Osteoblast (primary cell): ENCODE measurements around the gene NEK2. TPM values are rescaled to one million over a fixed set of nuclear protein-coding genes. Genes with fewer than 3 reads are reported as not detected.
A peak's percentile ranks its signal among the peaks of the same experiment; 100 is the strongest.

Experiments used
- DNase-seq: peaks from one replicate; pipeline ENCODE4 v3.0.0; 2011; ENCODE audit warnings: low spot score, mixed read lengths; ENCODE audit not compliant: insufficient read length; ENCODE audit errors: missing footprints
- H2AFZ ChIP-seq: 2 replicates; pipeline ENCODE4 v1.6.0; 2011; ENCODE audit warnings: mild to moderate bottlenecking, low read length
- H3K27ac ChIP-seq: 2 replicates; pipeline ENCODE4 v1.5.1; 2011; ENCODE audit warnings: mild to moderate bottlenecking, low read depth, low read length, moderate library complexity
- H3K27me3 ChIP-seq: 2 replicates; pipeline ENCODE4 v1.6.0; 2012; ENCODE audit warnings: mild to moderate bottlenecking, control low read depth, inconsistent platforms, low read length, moderate library complexity; ENCODE audit not compliant: insufficient read depth
- H3K36me3 ChIP-seq: 2 replicates; pipeline ENCODE4 v1.5.1; 2011; ENCODE audit warnings: mild to moderate bottlenecking, low read length, control low read depth, moderate library complexity; ENCODE audit not compliant: insufficient read depth
- H3K4me1 ChIP-seq: 2 replicates; pipeline ENCODE4 v1.5.1; 2011; ENCODE audit warnings: mild to moderate bottlenecking, low read length, control low read depth, moderate library complexity; ENCODE audit not compliant: insufficient read depth
- H3K4me2 ChIP-seq: 2 replicates; pipeline ENCODE4 v1.6.0; 2011; ENCODE audit warnings: mild to moderate bottlenecking, low read length; ENCODE audit not compliant: insufficient read depth
- H3K4me3 ChIP-seq: fragments of 200-600 bp; sonication (generic); 3 replicates; pipeline ENCODE4 v1.5.1; 2012; ENCODE audit warnings: mild to moderate bottlenecking, low read length, inconsistent platforms; ENCODE audit not compliant: insufficient read depth
- H3K79me2 ChIP-seq: 2 replicates; pipeline ENCODE4 v1.6.0; 2012; ENCODE audit warnings: mild to moderate bottlenecking, low read length, control low read depth, inconsistent platforms; ENCODE audit not compliant: insufficient read depth
- H3K9me3 ChIP-seq: 2 replicates; pipeline ENCODE4 v1.5.1; 2011; ENCODE audit warnings: low read depth, low read length, control low read depth
- H4K20me1 ChIP-seq: 2 replicates; pipeline ENCODE4 v1.6.0; 2012; ENCODE audit warnings: mild to moderate bottlenecking, low read length, control low read depth; ENCODE audit not compliant: insufficient read depth
- total RNA-seq: library from RNA; depleted of rRNA; stranded (reverse); fragments of >200 nt; gene quantifications from 2 replicates; pipeline ENCODE4 v1.2.3, GENCODE V29; 2012
- TF ChIP-seq, protein P1 (sequence below): IDR thresholded peaks from 2 replicates; pipeline ENCODE4 v1.5.1; 2011; ENCODE audit warnings: mild to moderate bottlenecking, low read depth, low read length, moderate library complexity; ENCODE audit errors: extremely low read depth

The NEK2 gene
- total RNA-seq, 1 donor: 1.4 TPM

DNA sequence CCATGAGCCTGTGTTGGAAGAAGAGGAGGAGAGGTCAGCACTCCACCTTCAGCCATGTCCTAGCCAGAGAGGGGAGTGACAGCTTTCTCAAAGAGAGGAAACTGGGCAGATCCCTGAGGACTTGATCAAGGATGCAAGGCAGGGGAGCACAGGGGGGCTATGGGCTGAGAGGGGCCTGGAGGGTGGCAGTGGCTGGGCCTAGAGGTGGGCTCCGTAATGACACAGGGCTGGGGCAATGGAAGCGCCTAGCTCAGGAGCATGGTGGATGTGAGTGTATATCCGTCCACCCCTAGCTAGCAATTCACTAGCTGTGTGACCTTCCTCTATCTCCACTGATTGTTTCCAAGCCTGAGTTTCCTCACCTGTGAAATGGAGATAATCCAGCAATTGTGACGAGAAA lies 32.6 kb downstream of the NEK2 start:
- TF ChIP-seq, protein P1, sequence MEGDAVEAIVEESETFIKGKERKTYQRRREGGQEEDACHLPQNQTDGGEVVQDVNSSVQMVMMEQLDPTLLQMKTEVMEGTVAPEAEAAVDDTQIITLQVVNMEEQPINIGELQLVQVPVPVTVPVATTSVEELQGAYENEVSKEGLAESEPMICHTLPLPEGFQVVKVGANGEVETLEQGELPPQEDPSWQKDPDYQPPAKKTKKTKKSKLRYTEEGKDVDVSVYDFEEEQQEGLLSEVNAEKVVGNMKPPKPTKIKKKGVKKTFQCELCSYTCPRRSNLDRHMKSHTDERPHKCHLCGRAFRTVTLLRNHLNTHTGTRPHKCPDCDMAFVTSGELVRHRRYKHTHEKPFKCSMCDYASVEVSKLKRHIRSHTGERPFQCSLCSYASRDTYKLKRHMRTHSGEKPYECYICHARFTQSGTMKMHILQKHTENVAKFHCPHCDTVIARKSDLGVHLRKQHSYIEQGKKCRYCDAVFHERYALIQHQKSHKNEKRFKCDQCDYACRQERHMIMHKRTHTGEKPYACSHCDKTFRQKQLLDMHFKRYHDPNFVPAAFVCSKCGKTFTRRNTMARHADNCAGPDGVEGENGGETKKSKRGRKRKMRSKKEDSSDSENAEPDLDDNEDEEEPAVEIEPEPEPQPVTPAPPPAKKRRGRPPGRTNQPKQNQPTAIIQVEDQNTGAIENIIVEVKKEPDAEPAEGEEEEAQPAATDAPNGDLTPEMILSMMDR: no peak
- Histone ChIP-seq H2AFZ (no peak overlapping the region), H3K4me2 (no peak overlapping the region)

DNA sequence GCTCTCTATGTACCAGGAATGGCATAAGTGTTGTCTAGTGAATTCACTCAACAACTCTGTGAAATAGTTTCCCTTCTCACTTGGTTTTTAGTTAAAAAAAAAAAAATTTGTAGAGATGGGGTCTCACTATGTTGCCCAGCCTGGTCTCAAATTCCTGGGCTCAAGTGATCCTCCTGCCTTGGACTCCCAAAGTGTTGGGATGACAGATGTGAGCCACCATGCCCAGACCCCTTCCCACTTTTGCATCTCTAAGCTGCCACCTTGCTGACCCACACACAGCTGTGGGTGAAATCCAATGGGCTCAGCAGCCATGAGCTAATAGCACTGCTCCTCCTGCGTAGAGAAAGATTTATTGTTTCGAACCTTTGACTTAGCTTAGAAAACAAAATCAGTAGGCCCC lies 33.5 kb downstream of the NEK2 start:
- H3K4me3 ChIP-seq: no peak overlapping the region
- H3K36me3 ChIP-seq: no peaks in the 10 kb centered on the region
- DNase-seq: no peak
- H3K27ac ChIP-seq: no peak overlapping the region
- H3K4me1 ChIP-seq: peaks cover 24% of the 10 kb centered on the region
- TF ChIP-seq, protein P1: no peak
- no peak overlapping the region for H2AFZ ChIP-seq
- no peaks in the 10 kb centered on the region for H3K9me3 ChIP-seq
- H3K79me2 ChIP-seq: no peaks in the 10 kb centered on the region
- no peaks in the 10 kb centered on the region for H4K20me1 ChIP-seq
- H3K27me3 ChIP-seq: no peaks in the 10 kb centered on the region
- no peak overlapping the region for H3K4me2 ChIP-seq

More for the DNA sequence above, 32.6 kb downstream of the NEK2 start:
- Histone ChIP-seq H3K4me1 (peaks cover 21% of the 10 kb centered on the region), H3K79me2 (no peaks in the 10 kb centered on the region), H3K27me3 (no peaks in the 10 kb centered on the region), H3K27ac (no peak overlapping the region), H4K20me1 (no peaks in the 10 kb centered on the region), H3K9me3 (no peaks in the 10 kb centered on the region), H3K4me3 (no peak overlapping the region), H3K36me3 (no peaks in the 10 kb centered on the region)
- no peak for DNase-seq

GRCh38 chr1:211641044-211641800 lies 34.2 kb downstream of the NEK2 start:
- Histone ChIP-seq H2AFZ (no peak overlapping the region), H3K4me3 (no peak overlapping the region), H3K4me2 (no peak overlapping the region), H3K9me3 (no peaks in the 10 kb centered on the region), H4K20me1 (no peaks in the 10 kb centered on the region), H3K79me2 (no peaks in the 10 kb centered on the region), H3K36me3 (no peaks in the 10 kb centered on the region), H3K4me1 (peaks cover 28% of the 10 kb centered on the region), H3K27ac (no peak overlapping the region), H3K27me3 (no peaks in the 10 kb centered on the region)
- DNase-seq: no peak
- TF ChIP-seq, protein P1: no peak

GRCh38 chr1:211640301-211640630 lies 35.2 kb downstream of the NEK2 start:
- no peaks in the 10 kb centered on the region for H3K9me3 ChIP-seq
- TF ChIP-seq, protein P1: no peak
- H3K27ac ChIP-seq: peak overlapping the region; percentile 92
- no peaks in the 10 kb centered on the region for H3K79me2 ChIP-seq
- peaks cover 34% of the 10 kb centered on the region for H3K4me1 ChIP-seq
- H4K20me1 ChIP-seq: no peaks in the 10 kb centered on the region
- no peak for DNase-seq
- no peaks in the 10 kb centered on the region for H3K27me3 ChIP-seq
- H3K36me3 ChIP-seq: no peaks in the 10 kb centered on the region
- H3K4me3 ChIP-seq: peak overlapping the region; percentile 48
- H2AFZ ChIP-seq: no peak overlapping the region
- peak overlapping the region; percentile 75 for H3K4me2 ChIP-seq
